ENCODE results near the gene MON1A.

The MON1A gene

GRCh38 chr3:49916686-49917085 lies 12.9 kb downstream of the MON1A start:
- TF ChIP-seq ARNT (IDR thresholded peaks at IDR 0.05) (no peak), NFRKB (IDR thresholded peaks at IDR 0.05) (no peak), SUZ12 (IDR thresholded peaks at IDR 0.05) (no peak), ELF4 (IDR thresholded peaks at IDR 0.05) (no peak), SP1 (IDR thresholded peaks at IDR 0.05) (no peak), FOXK2 (IDR thresholded peaks at IDR 0.05) (no peak), BHLHE40 (IDR thresholded peaks at IDR 0.05; ENCODE audit: borderline replicate concordance) (no peak), CTBP1 (IDR thresholded peaks at IDR 0.05; ENCODE audit: borderline replicate concordance) (no peak), PKNOX1 (IDR thresholded peaks at IDR 0.05) (no peak), FOXA1 (IDR thresholded peaks at IDR 0.05) (no peak), TARDBP (IDR thresholded peaks at IDR 0.05) (no peak), FOXM1 (IDR thresholded peaks at IDR 0.05; ENCODE audit: borderline replicate concordance) (no peak), HDGF (IDR thresholded peaks at IDR 0.05; ENCODE audit: borderline replicate concordance) (no peak)
- POLR2A ChIA-PET, result interaction anchor here (1.2 to 3.0 kb wide), 2 partner anchors 13 to 48 kb away, joined by 3 to 21 read pairs; partner anchors contain the start of gene MON1A
- CTCF ChIA-PET, result no interaction called here
- DNase-seq (ENCODE audit: extremely low spot score), result no peak

- ChIA-PET CTCF (no interaction called here), POLR2A (interaction anchor here (0.9 to 3.0 kb wide), 3 partner anchors 10 to 15 kb away, joined by 3 to 21 read pairs (median 4); partner anchors contain the start of gene MON1A)
- DNase-seq (ENCODE audit: extremely low spot score), result no peak
- TF ChIP-seq FOXM1 (IDR thresholded peaks at IDR 0.05; ENCODE audit: borderline replicate concordance) (no peak), PKNOX1 (IDR thresholded peaks at IDR 0.05) (no peak), TARDBP (IDR thresholded peaks at IDR 0.05) (no peak), CTBP1 (IDR thresholded peaks at IDR 0.05; ENCODE audit: borderline replicate concordance) (no peak), BHLHE40 (IDR thresholded peaks at IDR 0.05; ENCODE audit: borderline replicate concordance) (no peak), NFRKB (IDR thresholded peaks at IDR 0.05) (no peak), SP1 (IDR thresholded peaks at IDR 0.05) (no peak), SUZ12 (IDR thresholded peaks at IDR 0.05) (no peak), ELF4 (IDR thresholded peaks at IDR 0.05) (no peak), FOXA1 (IDR thresholded peaks at IDR 0.05) (no peak), ARNT (IDR thresholded peaks at IDR 0.05) (no peak), ZNF384 (IDR thresholded peaks at IDR 0.05) (no peak), LEF1 (IDR thresholded peaks at IDR 0.05; ENCODE audit: borderline replicate concordance) (no peak), L3MBTL2 (conservative IDR thresholded peaks at IDR 0.05) (no peak)
Measured at GRCh38 chr3:49914906-49915305, 14.7 kb downstream of the MON1A start.

- ChIA-PET POLR2A (interaction anchor here (2.2 kb wide), 1 partner anchor 12 kb away, joined by 7 read pairs; no protein-coding TSS in a partner anchor), CTCF (no interaction called here)
- TF ChIP-seq SP1 (IDR thresholded peaks at IDR 0.05), result no peak
- no peak for TF ChIP-seq FOXA1 (IDR thresholded peaks at IDR 0.05)
- TF ChIP-seq LEF1 (IDR thresholded peaks at IDR 0.05; ENCODE audit: borderline replicate concordance), result no peak
- TF ChIP-seq TARDBP (IDR thresholded peaks at IDR 0.05), result no peak
- no peak for TF ChIP-seq CTBP1 (IDR thresholded peaks at IDR 0.05; ENCODE audit: borderline replicate concordance)
- no peak for TF ChIP-seq PKNOX1 (IDR thresholded peaks at IDR 0.05)
- TF ChIP-seq ELF4 (IDR thresholded peaks at IDR 0.05), result no peak
- DNase-seq (ENCODE audit: extremely low spot score), result no peak
Measured at GRCh38 chr3:49912881-49913281, 16.7 kb downstream of the MON1A start.

DNA sequence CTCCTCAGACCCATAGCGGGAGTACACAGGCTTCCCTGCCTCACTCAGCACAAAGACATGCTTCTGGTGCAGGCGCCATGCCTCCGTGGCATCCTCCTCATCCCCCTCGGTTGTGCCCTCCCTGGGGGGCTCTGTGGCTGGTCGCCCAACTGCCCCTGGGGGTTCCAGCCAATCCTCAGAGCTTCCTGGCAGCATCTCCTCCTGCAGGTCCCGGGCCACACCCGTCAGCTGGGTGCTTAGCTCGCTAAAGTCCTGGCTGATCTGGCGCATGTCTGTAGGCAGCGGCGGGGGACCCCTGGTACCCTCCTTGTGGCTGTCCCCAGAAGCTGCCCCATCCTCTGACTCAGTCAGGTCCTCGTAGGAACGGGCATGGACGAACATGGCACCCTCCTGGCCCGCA lies 18.0 kb downstream of the MON1A start:
- TF ChIP-seq FOXA1 (IDR thresholded peaks at IDR 0.05) (no peak), CTBP1 (IDR thresholded peaks at IDR 0.05; ENCODE audit: borderline replicate concordance) (no peak)
- CTCF ChIA-PET, result no interaction called here
- DNase-seq (ENCODE audit: extremely low spot score), result no peak
- POLR2A ChIA-PET, result interaction anchor here (1.4 to 2.2 kb wide), 2 partner anchors 13 to 18 kb away, joined by 6 to 7 read pairs; partner anchors contain the start of gene MON1A

- DNase-seq (ENCODE audit: extremely low spot score), result no peak
- TF ChIP-seq ELF4 (IDR thresholded peaks at IDR 0.05), result no peak
- no peak for TF ChIP-seq ARNT (IDR thresholded peaks at IDR 0.05)
- no peak for TF ChIP-seq PKNOX1 (IDR thresholded peaks at IDR 0.05)
- no peak for TF ChIP-seq CTBP1 (IDR thresholded peaks at IDR 0.05; ENCODE audit: borderline replicate concordance)
- TF ChIP-seq SUZ12 (IDR thresholded peaks at IDR 0.05), result no peak
- TF ChIP-seq FOXM1 (IDR thresholded peaks at IDR 0.05; ENCODE audit: borderline replicate concordance), result no peak
- no peak for TF ChIP-seq BHLHE40 (IDR thresholded peaks at IDR 0.05; ENCODE audit: borderline replicate concordance)
- no peak for TF ChIP-seq SP1 (IDR thresholded peaks at IDR 0.05)
- no peak for TF ChIP-seq NFRKB (IDR thresholded peaks at IDR 0.05)
- TF ChIP-seq FOXA1 (IDR thresholded peaks at IDR 0.05), result no peak
- TF ChIP-seq HDGF (IDR thresholded peaks at IDR 0.05; ENCODE audit: borderline replicate concordance), result no peak
- no peak for TF ChIP-seq LEF1 (IDR thresholded peaks at IDR 0.05; ENCODE audit: borderline replicate concordance)
- TF ChIP-seq L3MBTL2 (conservative IDR thresholded peaks at IDR 0.05), result no peak
- TF ChIP-seq ZNF384 (IDR thresholded peaks at IDR 0.05), result no peak
- POLR2A ChIA-PET, result interaction anchor here (1.4 kb wide), 1 partner anchor 18 kb away, joined by 6 read pairs; the partner anchor contains the start of gene MON1A
- CTCF ChIA-PET, result interaction anchor here (1.1 kb wide), 1 partner anchor 10 kb away, joined by 3 read pairs; no protein-coding TSS in a partner anchor
Measured at GRCh38 chr3:49911124-49911420, 18.5 kb downstream of the MON1A start.

Data from HEK293T (cell line).